Endodermal cell (in vitro differentiated cells): ENCODE results near the gene CD81. TPM values are rescaled to one million over a fixed set of nuclear protein-coding genes. Genes with fewer than 3 reads are reported as not detected.

Experiments
- DNase-seq: peaks from one replicate; pipeline ENCODE4 v3.0.0-alpha.2; 2017
- H3K27ac ChIP-seq: 2 replicates; pipeline ENCODE4 v1.5.1; 2013; ENCODE audit warnings: mild to moderate bottlenecking, low read depth, low read length, moderate library complexity
- H3K27me3 ChIP-seq: 2 replicates; pipeline ENCODE4 v1.6.1; 2013; ENCODE audit warnings: mild to moderate bottlenecking, low read length, moderate library complexity; ENCODE audit not compliant: insufficient read depth, control insufficient read depth, poor library complexity, severe bottlenecking
- H3K36me3 ChIP-seq: 2 replicates; pipeline ENCODE4 v1.7.0; 2013; ENCODE audit warnings: mild to moderate bottlenecking, low read length, moderate library complexity; ENCODE audit not compliant: control insufficient read depth, insufficient read depth
- H3K4me1 ChIP-seq: one replicate; pipeline ENCODE4 v1.7.0; 2013; ENCODE audit warnings: low read length; ENCODE audit not compliant: control insufficient read depth, insufficient read depth
- H3K4me3 ChIP-seq: 2 replicates; pipeline ENCODE4 v1.5.1; 2013; ENCODE audit warnings: mild to moderate bottlenecking, low read length, moderate library complexity
- H3K9ac ChIP-seq: 2 replicates; pipeline ENCODE4 v1.6.1; 2013; ENCODE audit warnings: mild to moderate bottlenecking, low read length, moderate library complexity; ENCODE audit not compliant: poor library complexity, severe bottlenecking; ENCODE audit errors: extremely low read depth
- H3K9me3 ChIP-seq: 2 replicates; pipeline ENCODE4 v1.6.1; 2013; ENCODE audit warnings: mild to moderate bottlenecking, low read length, moderate library complexity; ENCODE audit not compliant: control insufficient read depth
- H3K27ac Mint-ChIP-seq: 2 replicates; pipeline ENCODE4 v1.8.0; 2020; ENCODE audit warnings: mixed read lengths
- H3K27me3 Mint-ChIP-seq: 2 replicates; pipeline ENCODE4 v1.8.0; 2021; ENCODE audit warnings: mild to moderate bottlenecking, mixed read lengths; ENCODE audit not compliant: insufficient read depth
- H3K36me3 Mint-ChIP-seq: 2 replicates; pipeline ENCODE4 v1.8.0; 2020; ENCODE audit warnings: low read depth, mixed read lengths
- H3K4me1 Mint-ChIP-seq: 2 replicates; pipeline ENCODE4 v1.8.0; 2020; ENCODE audit warnings: mixed read lengths
- H3K4me3 Mint-ChIP-seq: 2 replicates; pipeline ENCODE4 v1.8.0; 2020; ENCODE audit warnings: mild to moderate bottlenecking, moderate library complexity, mixed read lengths
- H3K9me3 Mint-ChIP-seq: 2 replicates; pipeline ENCODE4 v1.8.0; 2020; ENCODE audit warnings: mild to moderate bottlenecking, mixed read lengths
- CTCF ChIP-seq: fragments of 200-600 bp; sonication (generic); conservative IDR thresholded peaks from 2 replicates; pipeline ENCODE4 v1.5.0; 2021; ENCODE audit warnings: antibody characterized with exemption, mild to moderate bottlenecking
- WGBS, 2 experiments: methylation state at CpG; one replicate each; pipeline versions ENCODE4 v1.1.5 to v1.1.7; 2013; ENCODE audit warnings: missing lambda C conversion rate in 2 of 2, mixed read lengths in 1 of 2; ENCODE audit not compliant: insufficient coverage in 1 of 2, insufficient read length in 1 of 2; 5-methylcytosine and 5-hydroxymethylcytosine counted together
- total RNA-seq, 2 donors: library from RNA; stranded (reverse); fragmentation: NEBNext Ultra II Directional in 1 of 2; extraction: Animal tissue kit (Norgen Biotek cat#: 25700) in 1 of 2; gene quantifications; 2 replicates in 1 of 2; 3 replicates in 1 of 2; pipeline ENCODE4 v1.2.1, GENCODE V29; 2021

CD81 gene
- total RNA-seq, 2 donors from 2014 or later, result 275 to 331 TPM

GRCh38 chr11:2328656-2329354 lies 48.3 kb upstream of the CD81 start:
- Histone ChIP-seq H3K27me3 (no peaks in the 10 kb centered on the region), H3K4me3 (no peak overlapping the region), H3K9me3 (peaks cover 4% of the 10 kb centered on the region), H3K27ac (peak overlapping the region; percentile 63), H3K9ac (no peak overlapping the region), H3K4me1 (no peaks in the 10 kb centered on the region), H3K36me3 (no peaks in the 10 kb centered on the region)
- peaks cover 29% of the 10 kb centered on the region for H3K9me3 Mint-ChIP-seq
- no peak overlapping the region for H3K27ac Mint-ChIP-seq
- H3K4me1 Mint-ChIP-seq, result no peaks in the 10 kb centered on the region
- peaks cover 18% of the 10 kb centered on the region for H3K27me3 Mint-ChIP-seq
- no peak for TF ChIP-seq CTCF
- peaks cover 10% of the 10 kb centered on the region for H3K36me3 Mint-ChIP-seq
- H3K4me3 Mint-ChIP-seq, result no peak overlapping the region
- DNase-seq, result no peak
- 86 to 89% methylated on average over 12 to 15 of the region's 15 CpGs for WGBS, 2 experiments

- no peak overlapping the region for H3K9ac ChIP-seq
- no peaks in the 10 kb centered on the region for H3K36me3 ChIP-seq
- Mint-ChIP-seq H3K4me3 (no peak overlapping the region), H3K27ac (no peak overlapping the region), H3K27me3 (peaks cover 18% of the 10 kb centered on the region), H3K9me3 (peaks cover 29% of the 10 kb centered on the region), H3K36me3 (peaks cover 10% of the 10 kb centered on the region), H3K4me1 (no peaks in the 10 kb centered on the region)
- no peak overlapping the region for H3K4me3 ChIP-seq
- H3K4me1 ChIP-seq, result no peaks in the 10 kb centered on the region
- H3K9me3 ChIP-seq, result peaks cover 4% of the 10 kb centered on the region
- no peak for TF ChIP-seq CTCF
- no peaks in the 10 kb centered on the region for H3K27me3 ChIP-seq
- DNase-seq, result no peak
- no peak overlapping the region for H3K27ac ChIP-seq
- WGBS, 2 experiments, result 88 to 93% methylated on average over 8 to 9 of the region's 9 CpGs
Observed at GRCh38 chr11:2329551-2329950, 47.6 kb upstream of the CD81 start.

GRCh38 chr11:2330696-2331095 lies 46.4 kb upstream of the CD81 start:
- no peak for DNase-seq
- peaks cover 13% of the 10 kb centered on the region for H3K27me3 Mint-ChIP-seq
- Histone ChIP-seq H3K4me3 (no peak overlapping the region), H3K27ac (no peak overlapping the region), H3K27me3 (no peaks in the 10 kb centered on the region), H3K9me3 (peaks cover 4% of the 10 kb centered on the region), H3K4me1 (no peaks in the 10 kb centered on the region), H3K36me3 (no peaks in the 10 kb centered on the region), H3K9ac (no peak overlapping the region)
- H3K4me3 Mint-ChIP-seq, result no peak overlapping the region
- H3K36me3 Mint-ChIP-seq, result peaks cover 10% of the 10 kb centered on the region
- H3K4me1 Mint-ChIP-seq, result no peaks in the 10 kb centered on the region
- 87 to 89% methylated on average over 5 to 6 of the region's 6 CpGs for WGBS, 2 experiments
- no peak for TF ChIP-seq CTCF
- peaks cover 29% of the 10 kb centered on the region for H3K9me3 Mint-ChIP-seq
- no peak overlapping the region for H3K27ac Mint-ChIP-seq
